Measurements from ENCODE around the gene CASZ1.

Gene CASZ1

GRCh38 chr1:10681296-10682107, 114.9 kb downstream of the CASZ1 start:
- DNase-seq: no peak

- no peak for DNase-seq
These were observed 116.0 kb downstream of the CASZ1 start for GRCh38 chr1:10680487-10680886.

DNA sequence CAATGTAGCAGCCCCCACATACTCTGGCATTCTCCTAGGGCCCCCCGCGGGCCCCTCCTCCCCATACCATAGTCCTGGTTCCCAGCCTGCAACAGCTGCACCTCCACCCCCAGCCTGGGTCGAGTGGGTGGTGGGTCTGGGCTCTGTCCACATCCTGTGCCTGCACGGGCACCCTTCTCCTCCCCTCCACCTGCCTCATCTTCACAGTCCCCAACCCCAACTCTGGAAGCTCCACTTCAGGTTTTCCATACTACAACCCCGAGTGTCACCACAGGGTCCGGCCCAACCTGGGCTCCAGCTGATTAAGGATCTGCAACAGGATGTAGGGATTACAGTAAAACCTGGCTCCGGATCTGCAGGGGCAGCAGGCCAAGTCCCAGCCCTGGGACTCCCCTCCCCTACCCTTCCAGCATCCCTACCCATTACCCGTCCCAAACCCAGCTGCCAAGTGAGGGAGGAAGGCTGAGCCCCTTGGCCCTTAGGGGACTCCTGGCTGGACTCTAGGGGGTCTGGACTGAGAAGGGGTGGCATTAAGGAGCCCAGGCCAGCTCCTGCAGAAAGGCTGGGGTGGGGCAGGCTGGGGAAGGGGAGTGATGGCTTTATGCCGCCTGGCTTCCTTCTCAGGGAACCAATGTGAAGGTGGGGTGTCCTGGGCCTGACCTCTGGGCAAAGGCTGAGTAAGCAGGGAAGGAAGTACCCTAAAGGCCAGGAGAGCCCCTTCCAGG, 116.8 kb downstream of the CASZ1 start:
- no peak for DNase-seq

DNA sequence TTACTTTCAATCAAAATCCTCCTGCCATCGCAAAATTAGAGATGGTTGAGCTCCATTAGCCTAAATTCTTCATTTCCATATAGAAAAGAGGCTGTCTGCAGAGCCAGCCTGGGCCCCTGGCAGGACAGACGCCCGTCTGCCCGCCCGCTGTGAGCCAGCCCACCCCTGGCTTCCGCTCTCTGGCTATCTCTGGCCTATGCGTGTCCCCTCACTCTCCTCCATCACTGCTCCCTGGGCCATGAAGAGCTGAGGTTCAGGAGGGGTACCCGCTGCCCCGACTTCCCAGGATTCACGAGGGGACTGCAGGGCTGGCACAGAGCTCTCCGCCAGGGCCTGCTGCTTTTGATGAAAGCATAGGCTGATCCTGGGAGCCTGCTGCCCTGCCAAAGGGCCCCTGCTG, 117.6 kb downstream of the CASZ1 start:
- no peak for DNase-seq

DNA sequence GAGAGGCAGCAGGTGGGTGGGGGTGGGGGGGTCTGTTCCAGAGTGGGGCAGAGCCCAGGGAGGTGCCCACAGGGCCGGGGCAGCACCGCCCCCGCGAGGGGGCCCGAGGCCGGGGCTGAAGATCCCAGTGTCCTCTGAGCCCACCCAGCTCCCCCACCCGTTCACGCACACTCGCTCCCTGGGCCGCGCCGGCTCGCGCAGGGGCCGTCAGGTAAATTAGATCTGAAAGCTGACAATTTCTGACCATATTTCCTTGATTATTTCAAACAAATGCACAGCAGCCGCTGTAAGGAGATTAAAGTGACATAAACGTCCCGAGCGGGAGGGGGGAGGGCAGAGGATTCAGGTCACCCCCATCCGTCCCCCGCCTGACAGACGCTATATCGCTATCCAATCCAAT, 118.0 kb downstream of the CASZ1 start:
- no peak for DNase-seq

- no peak for DNase-seq
These were observed 118.7 kb downstream of the CASZ1 start for GRCh38 chr1:10677491-10678391.

GRCh38 chr1:10676963-10677362, 119.5 kb downstream of the CASZ1 start:
- no peak for DNase-seq

GRCh38 chr1:10675813-10676212, 120.6 kb downstream of the CASZ1 start:
- DNase-seq: no peak

GRCh38 chr1:10674700-10675609, 121.5 kb downstream of the CASZ1 start:
- no peak for DNase-seq

- no peak for DNase-seq
These were observed 122.2 kb downstream of the CASZ1 start for GRCh38 chr1:10674222-10674621.

DNA sequence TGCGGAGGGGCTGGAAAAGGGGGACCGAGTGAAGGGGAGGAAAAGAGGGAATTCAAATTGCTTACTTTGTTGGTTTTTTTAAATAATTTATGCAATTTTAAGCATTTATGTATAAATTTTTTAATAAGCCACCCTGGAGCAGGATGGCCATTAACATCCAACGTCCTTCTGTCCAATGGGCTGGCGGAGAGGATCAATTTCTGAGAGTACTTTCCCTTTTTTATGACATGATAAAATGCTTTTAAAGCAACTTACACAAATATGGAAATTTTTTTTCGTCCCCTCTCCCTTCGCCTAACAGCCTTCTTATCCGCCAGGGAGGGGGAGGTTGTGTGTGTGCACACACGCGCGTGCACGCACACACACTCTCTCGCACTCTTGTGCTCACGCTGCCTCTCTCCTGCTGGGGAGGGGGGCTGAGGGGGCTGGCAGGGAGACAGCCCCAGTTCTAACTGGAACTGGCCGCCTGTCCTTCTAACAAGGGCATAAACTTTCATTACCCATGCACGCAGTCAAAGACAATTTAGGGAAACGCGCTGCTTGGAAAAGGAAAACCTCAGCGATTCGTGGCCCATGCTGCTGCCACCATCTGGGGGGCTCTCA, 123.2 kb downstream of the CASZ1 start:
- DNase-seq: no peak

DNA sequence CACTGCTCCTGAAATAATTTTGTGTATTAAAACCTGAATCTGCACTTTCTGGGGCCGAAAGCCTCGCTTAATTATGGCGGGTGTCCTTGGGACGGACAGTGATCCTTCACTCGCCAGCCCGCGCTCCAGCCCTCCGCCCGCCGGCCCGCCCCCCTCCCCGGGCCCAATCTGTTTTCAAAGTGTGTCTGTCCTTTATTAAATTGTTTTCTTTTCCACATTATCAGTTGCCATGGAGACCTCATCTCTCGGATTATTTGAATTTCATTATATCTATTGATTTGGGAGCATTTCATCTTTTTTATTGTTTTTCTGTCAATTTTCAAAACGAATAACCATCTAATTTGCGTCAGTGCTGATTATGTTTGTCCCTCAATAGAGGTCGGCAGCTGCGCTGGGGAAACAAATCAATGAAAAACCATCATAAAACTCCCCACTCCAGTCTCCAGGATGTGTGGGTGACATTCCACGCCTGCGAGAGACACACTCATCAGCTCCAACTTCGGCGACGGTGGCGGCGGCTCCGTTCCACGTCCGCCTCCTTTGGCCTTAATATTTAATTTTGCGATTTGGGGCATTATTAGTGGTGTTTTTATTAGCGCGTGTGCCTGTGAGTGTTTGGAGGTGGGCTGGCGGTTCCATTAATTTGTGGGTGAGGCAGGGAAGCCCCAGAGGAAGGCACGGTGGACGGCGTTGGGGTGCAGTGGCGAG, 123.9 kb downstream of the CASZ1 start:
- DNase-seq: no peak

GRCh38 chr1:10671622-10672342, 124.7 kb downstream of the CASZ1 start:
- DNase-seq: no peak

DNA sequence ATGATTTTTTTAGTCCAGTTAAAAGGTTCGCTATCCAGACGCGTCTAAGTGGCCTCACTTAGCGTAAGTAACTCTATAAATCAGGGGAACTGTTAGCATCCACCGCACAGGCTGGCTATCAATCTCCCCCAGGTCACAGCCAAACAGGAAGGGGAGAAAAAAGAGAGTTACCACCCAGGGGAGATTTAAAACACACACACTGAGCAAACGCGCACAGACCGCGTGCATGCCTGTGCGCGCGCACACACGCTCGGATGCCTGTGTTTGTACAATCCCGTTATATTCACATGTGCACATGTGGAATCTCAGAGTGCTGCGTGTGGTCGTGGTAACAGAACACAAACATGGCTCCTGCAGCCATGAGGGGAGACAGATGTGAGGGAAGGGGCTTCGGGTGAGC, 125.4 kb downstream of the CASZ1 start:
- DNase-seq: no peak

DNA sequence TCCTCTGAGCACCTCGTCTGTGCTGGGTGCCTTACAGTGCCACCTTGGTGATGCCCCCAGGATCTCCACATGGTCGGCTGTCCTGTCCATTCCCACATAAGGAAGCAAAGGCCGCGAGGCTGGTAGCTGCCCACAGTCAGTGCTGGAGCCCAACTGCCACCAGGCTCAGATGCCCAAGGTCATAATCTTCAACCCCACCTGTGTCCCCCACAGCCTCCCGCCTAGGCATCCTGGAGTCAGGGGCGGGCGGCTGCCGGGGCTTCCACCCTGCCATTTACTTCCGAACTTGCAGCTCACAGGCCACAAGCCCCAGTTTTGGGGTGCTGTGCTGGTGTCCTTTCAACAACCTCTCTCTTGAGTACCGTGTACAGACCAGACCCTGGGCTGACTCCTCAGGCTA, 126.3 kb downstream of the CASZ1 start:
- no peak for DNase-seq

DNA sequence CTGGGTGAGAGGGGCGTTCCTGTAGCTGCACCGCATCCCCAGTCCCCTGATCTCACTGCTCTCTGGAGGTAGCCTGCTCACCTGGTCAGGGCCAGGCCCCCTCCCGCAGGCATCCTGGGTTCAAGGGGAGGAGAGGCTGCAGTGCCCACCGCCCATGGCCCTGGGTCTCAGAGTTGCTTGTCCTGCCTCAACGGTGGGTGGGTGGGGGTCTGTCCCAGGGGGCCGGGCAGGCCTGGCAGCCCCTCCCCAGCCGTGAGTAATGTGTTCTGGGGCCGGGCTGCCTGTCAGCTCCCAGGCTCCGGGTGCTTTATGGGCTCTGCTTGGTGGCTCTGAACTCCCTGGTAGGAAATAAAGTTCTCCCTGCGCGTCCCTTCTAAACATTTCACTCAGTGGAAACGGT, 126.9 kb downstream of the CASZ1 start:
- DNase-seq: no peak

- no peak for DNase-seq
These were observed 128.3 kb downstream of the CASZ1 start for GRCh38 chr1:10667861-10668761.

GRCh38 chr1:10665930-10666850, 130.3 kb downstream of the CASZ1 start:
- DNase-seq: no peak
